Immature natural killer cell (primary cell): Measurements from ENCODE around the gene UGT1A7. TPM values are rescaled to one million over a fixed set of nuclear protein-coding genes. Genes with fewer than 3 reads are reported as not detected.

Experiments
- DNase-seq, 3 donors: peaks; one replicate each; pipeline ENCODE4 v3.0.0; 2022; ENCODE audit warnings: mixed read lengths in 1 of 3
- H3K27ac Mint-ChIP-seq, 6 donors: one replicate each; pipeline ENCODE4 v1.8.0; 2020; ENCODE audit warnings: mixed read lengths in 6 of 6, mild to moderate bottlenecking in 5 of 6, inconsistent platforms in 4 of 6, moderate library complexity in 3 of 6
- H3K27me3 Mint-ChIP-seq, 3 donors: one replicate each; pipeline ENCODE4 v1.8.0; 2020 to 2021; ENCODE audit warnings: low read depth in 3 of 3, mild to moderate bottlenecking in 3 of 3, mixed read lengths in 3 of 3, moderate library complexity in 3 of 3, inconsistent platforms in 1 of 3
- H3K36me3 Mint-ChIP-seq, 3 donors: one replicate each; pipeline ENCODE4 v1.8.0; 2020; ENCODE audit warnings: mixed read lengths in 3 of 3, inconsistent platforms in 2 of 3, mild to moderate bottlenecking in 2 of 3
- H3K4me1 Mint-ChIP-seq, 2 donors: one replicate each; pipeline ENCODE4 v1.8.0; 2020; ENCODE audit warnings: inconsistent platforms in 2 of 2, mild to moderate bottlenecking in 2 of 2, mixed read lengths in 2 of 2, moderate library complexity in 1 of 2
- H3K4me3 Mint-ChIP-seq, 5 donors: one replicate each; pipeline ENCODE4 v1.8.0; 2020; ENCODE audit warnings: mild to moderate bottlenecking in 5 of 5, mixed read lengths in 5 of 5, inconsistent platforms in 3 of 5, moderate library complexity in 3 of 5
- H3K9me3 Mint-ChIP-seq, 6 donors: one replicate each; pipeline ENCODE4 v1.8.0; 2020; ENCODE audit warnings: mild to moderate bottlenecking in 6 of 6, mixed read lengths in 6 of 6, inconsistent platforms in 4 of 6, moderate library complexity in 3 of 6
- polyA plus RNA-seq, 3 donors: library from polyadenylated mRNA; unstranded; fragments of 300-500 nt; fragmentation: Illumina TruSeq; gene quantifications; one replicate each; pipeline ENCODE4 v1.2.3, GENCODE V29; 2021

UGT1A7 gene
- polyA plus RNA-seq, 3 donors from 2014 or later: not detected

DNA sequence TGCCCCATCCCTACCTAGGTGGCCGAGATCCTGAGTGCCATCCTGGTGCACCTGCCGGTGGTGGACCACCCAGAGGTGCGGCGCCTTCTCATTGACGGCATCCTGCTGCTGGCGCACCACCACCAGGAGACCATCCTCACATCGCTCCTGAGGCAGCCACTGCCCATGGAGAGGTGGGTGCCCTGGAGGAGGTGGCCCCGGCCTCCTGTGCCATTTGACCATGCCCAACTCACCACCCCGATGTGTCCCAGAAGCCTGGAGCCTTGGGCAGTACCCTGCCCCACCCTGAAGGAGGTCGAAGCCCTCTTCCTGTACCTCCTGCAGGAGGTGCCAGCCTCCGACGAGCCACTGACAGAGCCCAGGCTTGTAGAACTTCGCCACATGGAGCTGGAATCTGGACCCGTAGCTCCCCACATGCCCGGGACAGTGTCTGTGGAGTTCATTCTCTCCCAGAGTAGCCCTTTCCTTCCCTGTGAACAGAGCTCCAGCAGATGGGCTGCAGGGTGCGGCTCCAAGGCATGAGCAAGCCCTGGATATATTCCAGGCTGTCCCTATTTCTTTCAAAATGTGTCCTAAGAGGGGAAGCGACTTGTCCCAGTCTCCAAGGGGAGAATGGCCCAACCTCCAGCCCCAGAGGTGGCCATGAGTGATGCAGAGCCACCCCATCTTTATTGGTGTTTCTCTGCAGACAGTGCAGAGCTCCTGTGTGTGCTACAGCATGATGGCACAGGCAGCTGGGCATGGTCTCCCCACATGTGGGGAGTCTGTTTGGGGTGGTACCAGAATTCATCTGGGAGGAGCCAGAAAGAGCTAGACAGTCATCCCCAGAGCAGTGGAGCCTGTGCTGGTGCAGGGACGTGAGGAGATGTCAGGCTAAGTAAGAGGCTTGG is 138.4 kb downstream of the UGT1A7 start:
- no peaks in the 10 kb centered on the region for H3K4me1 Mint-ChIP-seq
- no peak for DNase-seq
- H3K27ac Mint-ChIP-seq: no peak overlapping the region
- H3K4me3 Mint-ChIP-seq: no peak overlapping the region
- H3K9me3 Mint-ChIP-seq: no peaks in the 10 kb centered on the region
- no peaks in the 10 kb centered on the region for H3K36me3 Mint-ChIP-seq
- peaks cover 0 to 6% (median 1%) of the 10 kb centered on the region in 3 donors for H3K27me3 Mint-ChIP-seq

DNA sequence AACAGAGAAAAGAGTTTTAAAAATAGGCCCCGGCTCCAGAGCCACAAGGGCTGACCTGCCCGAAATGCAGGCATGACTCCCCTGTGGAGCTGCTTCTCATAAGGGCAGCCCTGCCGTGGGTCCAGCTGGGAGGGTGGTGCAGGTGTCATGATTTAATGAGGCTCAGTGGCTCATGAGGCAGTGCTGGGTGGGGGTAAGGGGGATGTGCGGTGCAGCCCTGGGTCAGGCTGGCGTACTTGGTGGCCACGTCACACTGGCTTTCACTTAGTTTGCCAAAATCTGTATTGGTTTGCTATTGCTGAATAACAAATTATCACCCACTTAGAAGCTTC is 139.0 kb downstream of the UGT1A7 start:
- H3K27me3 Mint-ChIP-seq: peaks cover 0 to 6% (median 1%) of the 10 kb centered on the region in 3 donors
- no peaks in the 10 kb centered on the region for H3K9me3 Mint-ChIP-seq
- no peaks in the 10 kb centered on the region for H3K4me1 Mint-ChIP-seq
- no peak for DNase-seq
- H3K36me3 Mint-ChIP-seq: no peaks in the 10 kb centered on the region
- H3K27ac Mint-ChIP-seq: no peak overlapping the region
- no peak overlapping the region for H3K4me3 Mint-ChIP-seq

DNA sequence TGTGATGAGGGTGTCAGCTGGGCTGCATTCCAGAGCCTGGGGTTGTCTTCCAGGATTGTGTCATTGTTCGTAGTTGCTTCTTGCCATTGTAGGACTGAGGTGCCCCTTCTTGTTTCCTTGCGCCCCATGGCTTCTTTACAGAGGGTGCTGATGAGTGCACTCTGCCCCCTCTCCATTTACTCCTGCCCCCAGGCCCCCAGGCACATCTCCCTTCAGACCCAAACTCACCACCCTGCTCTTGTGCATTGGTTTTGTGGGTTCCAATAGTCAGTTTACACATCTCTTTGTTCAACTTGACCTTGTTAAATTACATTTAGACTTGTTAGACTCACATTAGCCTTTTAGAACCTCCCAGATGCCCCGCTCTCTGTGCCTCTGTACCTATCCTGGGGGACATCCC is 139.5 kb downstream of the UGT1A7 start:
- Mint-ChIP-seq H3K4me1 (no peaks in the 10 kb centered on the region), H3K4me3 (no peak overlapping the region), H3K27ac (no peak overlapping the region), H3K9me3 (no peaks in the 10 kb centered on the region), H3K36me3 (no peaks in the 10 kb centered on the region), H3K27me3 (peaks cover 0 to 5% (median 1%) of the 10 kb centered on the region in 3 donors)
- no peak for DNase-seq

DNA sequence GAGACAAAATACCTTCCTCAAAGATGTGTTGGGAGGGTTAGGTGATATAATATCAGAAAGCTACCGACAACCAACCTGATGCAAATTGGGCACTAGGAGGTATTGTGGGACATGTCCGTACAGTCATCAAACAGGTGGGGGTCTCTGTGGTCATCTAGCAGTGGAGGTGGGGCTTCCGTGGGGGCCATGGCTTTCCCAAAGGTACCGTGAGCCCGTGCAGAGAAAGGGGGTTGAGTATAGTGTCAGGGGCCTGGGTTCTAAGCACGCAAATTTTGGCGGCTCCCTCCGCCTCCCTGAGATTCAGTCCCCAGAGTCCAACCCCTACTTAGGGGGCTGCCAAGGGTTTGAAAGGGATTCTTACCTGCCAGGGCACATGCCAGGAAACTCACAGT is 140.0 kb downstream of the UGT1A7 start:
- H3K36me3 Mint-ChIP-seq: no peaks in the 10 kb centered on the region
- no peak overlapping the region for H3K4me3 Mint-ChIP-seq
- H3K9me3 Mint-ChIP-seq: no peaks in the 10 kb centered on the region
- H3K27me3 Mint-ChIP-seq: peaks cover 0 to 3% (median 1%) of the 10 kb centered on the region in 3 donors
- no peak for DNase-seq
- no peak overlapping the region for H3K27ac Mint-ChIP-seq
- no peaks in the 10 kb centered on the region for H3K4me1 Mint-ChIP-seq

DNA sequence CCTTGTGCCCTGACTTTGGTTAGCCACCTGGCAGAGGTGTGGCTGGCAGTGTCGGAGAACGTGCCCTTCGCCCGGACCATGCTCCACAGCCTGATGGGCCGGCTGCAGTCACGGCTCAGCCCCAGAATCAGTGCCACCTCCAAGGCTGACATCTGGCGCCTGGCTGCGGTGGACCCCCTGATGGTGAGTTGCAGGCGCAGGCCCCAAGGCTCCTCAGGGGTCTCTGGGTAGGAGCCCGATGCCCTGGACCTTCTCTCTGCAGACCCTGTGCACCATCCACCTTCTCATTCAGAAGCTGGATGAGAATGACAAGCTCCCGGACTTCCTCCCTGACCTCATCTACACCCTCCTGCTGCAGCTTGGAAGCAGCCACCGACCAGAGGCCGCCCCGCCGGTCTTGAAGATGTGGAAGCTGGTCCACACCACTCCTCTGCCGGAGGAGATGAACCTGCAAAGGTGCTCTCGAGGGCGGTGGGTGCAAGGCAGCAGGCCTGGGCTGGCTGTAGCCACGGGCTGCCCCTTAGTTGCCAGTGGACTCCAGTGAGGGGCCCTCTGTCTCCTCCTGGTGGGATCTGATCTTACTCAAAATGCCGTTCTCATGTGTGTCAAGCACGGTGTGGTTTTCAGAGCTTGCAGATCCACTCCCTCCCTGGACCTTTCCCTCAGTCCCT is 140.5 kb downstream of the UGT1A7 start:
- Mint-ChIP-seq H3K9me3 (no peaks in the 10 kb centered on the region), H3K27ac (no peak overlapping the region), H3K36me3 (no peaks in the 10 kb centered on the region), H3K27me3 (peaks cover 0 to 3% (median 1%) of the 10 kb centered on the region in 3 donors), H3K4me3 (no peak overlapping the region), H3K4me1 (no peaks in the 10 kb centered on the region)
- no peak for DNase-seq

Other genes with a start within 250 kb of the UGT1A7 start
- gene USP40, start 115.1 kb upstream of the UGT1A7 start, polyA plus RNA-seq: 1 to 10 TPM; 3.4 to 8.6 (median 5.1) TPM
- not detected for gene UGT1A8, start 64.3 kb upstream of the UGT1A7 start, polyA plus RNA-seq
- not detected for gene UGT1A10, start 45.5 kb upstream of the UGT1A7 start, polyA plus RNA-seq
- gene UGT1A9, start 10.0 kb upstream of the UGT1A7 start, polyA plus RNA-seq: not detected
- gene UGT1A6, start 11.0 kb downstream of the UGT1A7 start, polyA plus RNA-seq: not detected
- gene UGT1A5, start 31.0 kb downstream of the UGT1A7 start, polyA plus RNA-seq: not detected
- gene UGT1A4, start 36.8 kb downstream of the UGT1A7 start, polyA plus RNA-seq: not detected
- not detected for gene UGT1A3, start 47.1 kb downstream of the UGT1A7 start, polyA plus RNA-seq
- not detected for gene UGT1A1, start 78.4 kb downstream of the UGT1A7 start, polyA plus RNA-seq
- not detected for gene MROH2A, start 96.4 kb downstream of the UGT1A7 start, polyA plus RNA-seq
- 1 to 10 TPM in 1 of 3 donors, under 1 TPM in 2; 0.47 to 1.2 (median 0.69) TPM for gene HJURP, start 172.6 kb downstream of the UGT1A7 start, polyA plus RNA-seq
- gene TRPM8, start 235.5 kb downstream of the UGT1A7 start, polyA plus RNA-seq: under 1 TPM; 0.06 to 0.52 (median 0.42) TPM